ENCODE measurements around the gene SERPINA12. TPM values are rescaled to one million over a fixed set of nuclear protein-coding genes. Genes with fewer than 3 reads are reported as not detected.

The SERPINA12 gene
- total RNA-seq, 1 experiment from 2014 or later = not detected

DNA sequence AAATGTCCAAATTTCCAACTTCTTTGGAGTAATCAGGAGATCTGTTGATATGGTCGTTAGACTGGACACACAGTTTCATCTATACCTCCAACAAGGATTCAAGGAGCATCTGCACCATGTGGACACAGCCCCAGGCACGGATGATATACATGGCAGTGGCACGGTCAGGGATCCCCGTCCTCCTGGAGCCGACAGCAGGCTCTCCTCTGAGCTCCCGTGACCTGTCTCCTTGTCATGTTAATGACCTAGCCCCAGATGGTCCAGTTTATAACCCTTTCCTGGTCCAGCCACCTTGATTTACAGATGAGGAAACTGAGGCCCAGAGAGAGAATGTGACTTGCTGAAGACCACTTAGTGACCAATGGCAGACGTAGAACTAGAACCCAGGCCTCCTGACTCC, 35.5 kb upstream of the SERPINA12 start:
- no CpG with 5 or more reads among the region's 7 CpGs for WGBS (ENCODE audit: extremely low coverage, insufficient read length, low lambda C conversion rate)
- Histone ChIP-seq H3K4me2 (ENCODE audit: insufficient read depth, insufficient read length, low read length) (no peak overlapping the region), H3K4me1 (ENCODE audit: insufficient read depth, low read length) (peaks cover 1% of the 10 kb centered on the region; the same call in 1 of the 2 replicates), H3K23me2 (ENCODE audit: insufficient read length, low read depth, low read length, poor library complexity, severe bottlenecking) (no peaks in the 10 kb centered on the region), H2BK15ac (ENCODE audit: low read depth, low read length) (no peak overlapping the region), H3K18ac (ENCODE audit: insufficient read length, low read depth, low read length) (no peak overlapping the region), H2BK20ac (ENCODE audit: low read depth, low read length, poor library complexity, severe bottlenecking) (no peak overlapping the region), H2BK12ac (ENCODE audit: insufficient read length, low read depth, low read length) (no peak overlapping the region), H4K20me1 (ENCODE audit: control insufficient read depth, insufficient read depth, insufficient read length) (no peaks in the 10 kb centered on the region), H3K14ac (ENCODE audit: insufficient read depth, low read length) (no peak overlapping the region), H4K91ac (ENCODE audit: insufficient read length, low read depth, low read length) (no peak overlapping the region), H4K8ac (replicated peaks; ENCODE audit: insufficient read length, low read depth, low read length) (no peak overlapping the region), H3K79me2 (ENCODE audit: insufficient read depth, low read length) (no peaks in the 10 kb centered on the region), H3K27ac (ENCODE audit: insufficient read length, low read depth, low read length) (no peak overlapping the region), H2AFZ (ENCODE audit: low read length) (no peak overlapping the region), H2BK120ac (ENCODE audit: low read depth, low read length, poor library complexity, severe bottlenecking) (no peak overlapping the region), H3T11ph (ENCODE audit: low read length) (no peak overlapping the region), H3K23ac (ENCODE audit: insufficient read length, low read depth, low read length) (no peak overlapping the region), H3K9me3 (ENCODE audit: control insufficient read depth, low read depth, low read length) (no peaks in the 10 kb centered on the region), H3K56ac (ENCODE audit: insufficient read length, low read depth, low read length) (no peak overlapping the region), H3K9ac (ENCODE audit: extremely low read depth, insufficient read length, low read length) (no peak overlapping the region), H3K27me3 (ENCODE audit: insufficient read depth, low read length) (no peaks in the 10 kb centered on the region), H2AK5ac (ENCODE audit: insufficient read length, low read length) (no peak overlapping the region), H2BK5ac (ENCODE audit: insufficient read length, low read length) (no peak overlapping the region), H3K4ac (ENCODE audit: low read depth, low read length) (no peak overlapping the region), H4K5ac (ENCODE audit: insufficient read length, low read depth, low read length) (no peak overlapping the region), H3K79me1 (ENCODE audit: insufficient read depth, low read depth, low read length, poor library complexity, severe bottlenecking) (no peaks in the 10 kb centered on the region)
- no peak for DNase-seq
- H3K9me3 Mint-ChIP-seq = no peaks in the 10 kb centered on the region; a peak in 1 of 5 replicates
- no peaks in the 10 kb centered on the region for H3K36me3 Mint-ChIP-seq (ENCODE audit: insufficient read depth in 1 of 3, low read depth in 3 of 3)
- peaks cover 16% of the 10 kb centered on the region for H3K27me3 Mint-ChIP-seq (ENCODE audit: low read depth)
- no peak overlapping the region for H3K4me3 Mint-ChIP-seq
- no peak overlapping the region for H3K27ac Mint-ChIP-seq
- TF ChIP-seq CTCF (conservative IDR thresholded peaks at IDR 0.05) = no peak
- H3K4me1 Mint-ChIP-seq = peaks cover 26 to 36% of the 10 kb centered on the region in 2 experiments

Measured in H9 (cell line).